IMR-90 (cell line): ENCODE measurements around the gene SLC9A3. TPM values are rescaled to one million over a fixed set of nuclear protein-coding genes. Genes with fewer than 3 reads are reported as not detected.

Experiments
- ATAC-seq: fragments of 200-7000 bp; cut with Tn5 transposase; 2 replicates; pipeline ENCODE4 v1.9.1; 2020; ENCODE audit warnings: low read depth, mild to moderate bottlenecking, moderate library complexity
- BruUV-seq: library from RNA; stranded (reverse); fragments of 400-500 nt; replicated peaks from 2 replicates; lab custom pipeline; 2021; lab: Mats Ljungman, UMichigan
- CTCF ChIA-PET: fragments of 300-600 bp; formaldehyde crosslinking; extraction: SDS; loops from one replicate; lab custom pipeline; 2021; ENCODE audit warnings: antibody characterized with exemption; lab: Yijun Ruan, JAX
- POLR2A ChIA-PET: fragments of 300-600 bp; sonication (Branson Sonifier 250); formaldehyde crosslinking; loops from one replicate; lab custom pipeline; 2022; ENCODE audit warnings: antibody characterized with exemption; ENCODE audit not compliant: unreplicated experiment; lab: Charles Lee
- DNase-seq: peaks from one replicate; pipeline ENCODE4 v3.0.0; 2013
- H2AFZ ChIP-seq: replicated peaks from 2 replicates; pipeline ENCODE3; 2013; ENCODE audit warnings: low read length, mild to moderate bottlenecking; ENCODE audit not compliant: poor library complexity
- H2AK5ac ChIP-seq: 2 replicates; pipeline ENCODE4 v1.6.1; 2013; ENCODE audit warnings: low read depth, low read length, inconsistent platforms
- H2AK9ac ChIP-seq: replicated peaks from 2 replicates; pipeline ENCODE3; 2013; ENCODE audit warnings: mild to moderate bottlenecking, low read depth, low read length, moderate library complexity; ENCODE audit not compliant: poor library complexity
- H2BK120ac ChIP-seq: 2 replicates; pipeline ENCODE4 v1.6.1; 2013; ENCODE audit warnings: low read depth, low read length, inconsistent platforms
- H2BK15ac ChIP-seq: 3 replicates; pipeline ENCODE4 v1.6.1; 2013; ENCODE audit warnings: low read depth, low read length, inconsistent platforms
- H2BK20ac ChIP-seq: 2 replicates; pipeline ENCODE4 v1.6.1; 2013; ENCODE audit warnings: low read depth, mild to moderate bottlenecking, inconsistent platforms, low read length, moderate library complexity
- H2BK5ac ChIP-seq: 2 replicates; pipeline ENCODE4 v1.6.1; 2013; ENCODE audit warnings: mild to moderate bottlenecking, low read depth, low read length, inconsistent platforms; ENCODE audit not compliant: poor library complexity, severe bottlenecking
- H3K14ac ChIP-seq: replicated peaks from 2 replicates; pipeline ENCODE4 v1.6.1; 2013; ENCODE audit warnings: low read depth, low read length, inconsistent platforms
- H3K18ac ChIP-seq: 2 replicates; pipeline ENCODE4 v1.6.1; 2013; ENCODE audit warnings: low read depth, low read length, control low read depth
- H3K23ac ChIP-seq: 2 replicates; pipeline ENCODE4 v1.6.1; 2013; ENCODE audit warnings: low read depth, low read length, inconsistent platforms
- H3K27ac ChIP-seq: 2 replicates; pipeline ENCODE4 v1.5.1; 2013; ENCODE audit warnings: mild to moderate bottlenecking, control low read depth, low read length; ENCODE audit not compliant: insufficient read depth
- H3K27me3 ChIP-seq: 2 replicates; pipeline ENCODE4 v1.6.1; 2013; ENCODE audit warnings: low read length; ENCODE audit not compliant: control insufficient read depth, insufficient read depth
- H3K36me3 ChIP-seq: 2 replicates; pipeline ENCODE4 v1.6.1; 2013; ENCODE audit warnings: low read length, mixed read lengths; ENCODE audit not compliant: control insufficient read depth, insufficient read depth
- H3K4ac ChIP-seq: 2 replicates; pipeline ENCODE4 v1.6.1; 2013; ENCODE audit warnings: low read depth, low read length, inconsistent platforms
- H3K4me1 ChIP-seq: 2 replicates; pipeline ENCODE4 v1.6.1; 2013; ENCODE audit warnings: low read length, mixed read lengths; ENCODE audit not compliant: control insufficient read depth, insufficient read depth
- H3K4me2 ChIP-seq: 2 replicates; pipeline ENCODE4 v1.6.1; 2013; ENCODE audit warnings: low read depth, mild to moderate bottlenecking, control low read depth, low read length, moderate library complexity
- H3K4me3 ChIP-seq: 2 replicates; pipeline ENCODE4 v1.5.1; 2013; ENCODE audit warnings: low read depth, mild to moderate bottlenecking, control low read depth, low read length, moderate library complexity; ENCODE audit not compliant: insufficient read depth
- H3K56ac ChIP-seq: 2 replicates; pipeline ENCODE4 v1.6.1; 2013; ENCODE audit warnings: low read length, inconsistent platforms; ENCODE audit not compliant: insufficient read depth; ENCODE audit errors: extremely low read depth
- H3K79me1 ChIP-seq, 2 experiments: 2 replicates each; pipeline ENCODE4 v1.6.1; 2013; ENCODE audit warnings: low read length in 2 of 2, inconsistent platforms in 1 of 2, low read depth in 1 of 2
- H3K9ac ChIP-seq: 2 replicates; pipeline ENCODE4 v1.6.1; 2013; ENCODE audit warnings: low read depth, low read length, control low read depth
- H3K9me1 ChIP-seq: 2 replicates; pipeline ENCODE4 v1.6.1; 2013; ENCODE audit warnings: low read length, inconsistent platforms; ENCODE audit not compliant: insufficient read depth
- H3K9me3 ChIP-seq: 2 replicates; pipeline ENCODE4 v1.6.1; 2013; ENCODE audit warnings: low read length; ENCODE audit not compliant: control insufficient read depth, insufficient read depth
- H4K20me1 ChIP-seq: 2 replicates; pipeline ENCODE4 v1.6.1; 2013; ENCODE audit warnings: low read length, inconsistent platforms; ENCODE audit not compliant: insufficient read depth
- H4K5ac ChIP-seq: 2 replicates; pipeline ENCODE4 v1.6.1; 2013; ENCODE audit warnings: mild to moderate bottlenecking, low read depth, low read length, control low read depth
- H4K8ac ChIP-seq, 2 experiments: 2 replicates each; pipeline ENCODE4 v1.6.1; 2013; ENCODE audit warnings: low read depth in 2 of 2, low read length in 2 of 2, control low read depth in 1 of 2, inconsistent platforms in 1 of 2
- H4K91ac ChIP-seq: 2 replicates; pipeline ENCODE4 v1.6.1; 2013; ENCODE audit warnings: low read depth, low read length, inconsistent platforms; ENCODE audit not compliant: insufficient read depth
- CHD1 ChIP-seq: IDR thresholded peaks from 2 replicates; pipeline ENCODE4 v1.6.1; 2012; ENCODE audit warnings: low read depth, low read length, improper control_type of control experiment
- ELK1 ChIP-seq: fragments of 150-350 bp; IDR thresholded peaks from 2 replicates; pipeline ENCODE4 v1.6.1; 2016; ENCODE audit warnings: low read depth, mild to moderate bottlenecking, low read length, moderate library complexity, borderline replicate concordance
- WGBS, 2 experiments: methylation state at CpG; one replicate each; pipeline versions ENCODE4 v1.1.5 to v1.1.7; 2013; ENCODE audit warnings: missing lambda C conversion rate in 2 of 2; ENCODE audit not compliant: insufficient read length in 1 of 2; ENCODE audit errors: extremely low coverage in 2 of 2; 5-methylcytosine and 5-hydroxymethylcytosine counted together
- dilution Hi-C: fragments of 300-500 bp; cut with HindIII; formaldehyde crosslinking; loops from one replicate; pipeline ENCODE4 v1.14.3; 2018; ENCODE audit warnings: low sequenced_read_pairs; ENCODE audit not compliant: unreplicated experiment
- in situ Hi-C: fragments of 300-500 bp; cut with MboI; formaldehyde crosslinking; loops from 3 replicates; pipeline ENCODE4 v1.14.3; 2019; ENCODE audit warnings: low sequenced_read_pairs, inconsistent platforms, mixed read lengths
- intact Hi-C: fragments of 100-400 bp; cut with micrococcal nuclease; formaldehyde crosslinking; loops from 2 replicates; pipeline ENCODE4 v1.10.0; 2022
- polyA plus RNA-seq, 3 experiments: library from polyadenylated mRNA; depleted of rRNA; stranded (reverse); fragments of >200 nt; gene quantifications; 2 replicates each; pipeline ENCODE4 v1.2.3, GENCODE V29; 2012; ENCODE audit warnings: low replicate concordance in 1 of 3
- total RNA-seq: library from RNA; depleted of rRNA; stranded (reverse); fragments of >200 nt; gene quantifications from 2 replicates; pipeline ENCODE4 v1.2.3, GENCODE V29; 2012

SLC9A3 gene
- total and polyA plus RNA-seq, 2 of the 4 experiments (the other 2 are of a cell fraction): 0.72 to 1.5 TPM

DNA sequence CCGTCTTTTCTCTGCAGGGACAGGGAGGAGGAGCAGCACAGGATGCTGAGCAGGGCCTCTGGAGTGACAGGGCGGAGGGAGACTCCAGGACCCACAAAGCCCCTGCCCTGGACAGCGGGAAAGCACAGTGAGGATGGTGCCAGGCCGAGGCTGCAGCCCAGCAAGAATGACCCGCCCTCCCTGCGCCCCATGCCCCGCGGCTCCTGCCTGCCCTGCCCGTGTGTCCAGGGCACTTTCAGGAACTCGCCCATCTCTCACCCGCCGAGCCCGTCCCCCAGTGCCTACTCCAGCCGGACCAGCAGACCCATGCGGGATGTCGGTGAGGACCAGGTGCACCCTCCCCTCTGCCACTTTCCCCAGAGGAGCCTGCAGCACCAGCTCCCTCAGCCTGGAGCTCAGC, 90.4 kb downstream of the SLC9A3 start:
- H3K56ac ChIP-seq: no peak overlapping the region
- H3K9ac ChIP-seq: no peak overlapping the region
- no peak overlapping the region for H2BK20ac ChIP-seq
- no peak overlapping the region for H2BK120ac ChIP-seq
- no peak overlapping the region for H3K27ac ChIP-seq
- ATAC-seq: no peak
- H3K36me3 ChIP-seq: peaks cover 50% of the 10 kb centered on the region
- H3K4me1 ChIP-seq: peaks cover 10% of the 10 kb centered on the region
- H4K91ac ChIP-seq: 0 out of 2 replicates have a peak overlapping the region, but pooled peaks have one; percentile 48
- no peak overlapping the region for H2BK5ac ChIP-seq
- TF ChIP-seq CHD1: no peak
- no peak for TF ChIP-seq ELK1
- no peaks in the 10 kb centered on the region for H3K9me3 ChIP-seq
- H3K18ac ChIP-seq: no peak overlapping the region
- H4K20me1 ChIP-seq: no peaks in the 10 kb centered on the region; the same call in 1 of the 2 replicates
- ChIA-PET CTCF (no interaction called here), POLR2A (no interaction called here)
- peak overlapping the region; percentile 39; the same call in 1 of the 2 replicates for H3K4ac ChIP-seq
- no TSS peak for BruUV-seq
- WGBS, 2 experiments: 67% methylated on average over 3 of the region's 16 CpGs; no CpG with 5 or more reads in 1 of the 2 experiments
- H3K79me1 ChIP-seq: peaks cover 0 to 37% of the 10 kb centered on the region in 2 experiments; a peak in 2 of 4 replicates
- DNase-seq: no peak
- H2AFZ ChIP-seq: no peak overlapping the region
- peaks cover 5% of the 10 kb centered on the region; the same call in 1 of the 2 replicates for H3K9me1 ChIP-seq
- no peak overlapping the region for H4K8ac ChIP-seq
- no peak overlapping the region for H2BK15ac ChIP-seq
- dilution Hi-C loops (no loop called here), intact Hi-C loops (no loop called here), in situ Hi-C loops (no loop called here)
- no peak overlapping the region for H4K5ac ChIP-seq
- 0 out of 2 replicates have a peak overlapping the region, but pooled peaks have one; percentile 6 for H2AK5ac ChIP-seq
- H3K4me3 ChIP-seq: no peak overlapping the region
- H3K23ac ChIP-seq: peak overlapping the region; percentile 16; the same call in 1 of the 2 replicates
- no peaks in the 10 kb centered on the region for H3K27me3 ChIP-seq
- H3K4me2 ChIP-seq: no peak overlapping the region
- H2AK9ac ChIP-seq: peak overlapping the region; percentile 37
- no peak overlapping the region for H3K14ac ChIP-seq
